Nephron (organoid): ENCODE measurements around the gene HDLBP.

Source experiments
- H3K27ac Mint-ChIP-seq, 3 experiments: 2 replicates each; pipeline ENCODE4 v1.8.0; 2020; ENCODE audit warnings: mixed read lengths in 3 of 3, mild to moderate bottlenecking in 2 of 3, moderate library complexity in 1 of 3
- H3K27me3 Mint-ChIP-seq: 2 replicates; pipeline ENCODE4 v1.8.0; 2021; ENCODE audit warnings: low read depth, mild to moderate bottlenecking, moderate library complexity, mixed read lengths
- H3K36me3 Mint-ChIP-seq: 2 replicates; pipeline ENCODE4 v1.8.0; 2020; ENCODE audit warnings: low read depth, mixed read lengths
- H3K4me1 Mint-ChIP-seq: 2 replicates; pipeline ENCODE4 v1.8.0; 2020; ENCODE audit warnings: mixed read lengths
- H3K4me3 Mint-ChIP-seq, 3 experiments: 2 replicates each; pipeline ENCODE4 v1.8.0; 2020; ENCODE audit warnings: mild to moderate bottlenecking in 3 of 3, mixed read lengths in 3 of 3, moderate library complexity in 2 of 3
- H3K9me3 Mint-ChIP-seq: 2 replicates; pipeline ENCODE4 v1.8.0; 2020; ENCODE audit warnings: mixed read lengths
- TF ChIP-seq, protein P1 (sequence below), 3 experiments: fragments of 200-600 bp; sonication (generic); IDR thresholded peaks; one replicate each; pipeline ENCODE4 v1.5.0; 2021; ENCODE audit warnings: antibody characterized with exemption in 3 of 3; ENCODE audit not compliant: unreplicated experiment in 3 of 3

Gene HDLBP

DNA sequence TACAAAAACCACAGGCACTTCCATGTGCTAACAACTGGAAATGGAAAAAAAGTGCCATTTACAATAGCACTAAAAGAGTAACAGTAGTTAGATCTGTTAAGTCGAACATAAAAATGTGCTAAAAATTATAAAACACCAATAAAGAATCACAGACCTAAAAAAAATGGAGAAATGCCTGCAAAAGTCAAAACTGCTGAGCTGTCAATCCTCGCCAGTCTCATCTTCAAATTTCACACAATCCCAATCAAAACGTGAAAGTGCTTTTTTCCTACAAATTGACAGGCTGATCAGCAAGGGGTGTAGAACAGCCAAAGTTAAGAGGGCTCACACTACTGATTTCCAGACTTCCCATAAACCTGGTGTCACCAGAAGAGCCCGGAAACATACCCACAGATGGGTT, 73.8 kb downstream of the HDLBP start:
- Mint-ChIP-seq H3K4me1 (no peaks in the 10 kb centered on the region), H3K27me3 (no peaks in the 10 kb centered on the region), H3K36me3 (peaks cover 93% of the 10 kb centered on the region), H3K4me3 (no peak overlapping the region), H3K9me3 (no peaks in the 10 kb centered on the region), H3K27ac (no peak overlapping the region)
- TF ChIP-seq, protein P1, sequence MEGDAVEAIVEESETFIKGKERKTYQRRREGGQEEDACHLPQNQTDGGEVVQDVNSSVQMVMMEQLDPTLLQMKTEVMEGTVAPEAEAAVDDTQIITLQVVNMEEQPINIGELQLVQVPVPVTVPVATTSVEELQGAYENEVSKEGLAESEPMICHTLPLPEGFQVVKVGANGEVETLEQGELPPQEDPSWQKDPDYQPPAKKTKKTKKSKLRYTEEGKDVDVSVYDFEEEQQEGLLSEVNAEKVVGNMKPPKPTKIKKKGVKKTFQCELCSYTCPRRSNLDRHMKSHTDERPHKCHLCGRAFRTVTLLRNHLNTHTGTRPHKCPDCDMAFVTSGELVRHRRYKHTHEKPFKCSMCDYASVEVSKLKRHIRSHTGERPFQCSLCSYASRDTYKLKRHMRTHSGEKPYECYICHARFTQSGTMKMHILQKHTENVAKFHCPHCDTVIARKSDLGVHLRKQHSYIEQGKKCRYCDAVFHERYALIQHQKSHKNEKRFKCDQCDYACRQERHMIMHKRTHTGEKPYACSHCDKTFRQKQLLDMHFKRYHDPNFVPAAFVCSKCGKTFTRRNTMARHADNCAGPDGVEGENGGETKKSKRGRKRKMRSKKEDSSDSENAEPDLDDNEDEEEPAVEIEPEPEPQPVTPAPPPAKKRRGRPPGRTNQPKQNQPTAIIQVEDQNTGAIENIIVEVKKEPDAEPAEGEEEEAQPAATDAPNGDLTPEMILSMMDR (IDR thresholded peaks at IDR 0.05; ENCODE audit: unreplicated experiment in 3 of 3) = no peak

DNA sequence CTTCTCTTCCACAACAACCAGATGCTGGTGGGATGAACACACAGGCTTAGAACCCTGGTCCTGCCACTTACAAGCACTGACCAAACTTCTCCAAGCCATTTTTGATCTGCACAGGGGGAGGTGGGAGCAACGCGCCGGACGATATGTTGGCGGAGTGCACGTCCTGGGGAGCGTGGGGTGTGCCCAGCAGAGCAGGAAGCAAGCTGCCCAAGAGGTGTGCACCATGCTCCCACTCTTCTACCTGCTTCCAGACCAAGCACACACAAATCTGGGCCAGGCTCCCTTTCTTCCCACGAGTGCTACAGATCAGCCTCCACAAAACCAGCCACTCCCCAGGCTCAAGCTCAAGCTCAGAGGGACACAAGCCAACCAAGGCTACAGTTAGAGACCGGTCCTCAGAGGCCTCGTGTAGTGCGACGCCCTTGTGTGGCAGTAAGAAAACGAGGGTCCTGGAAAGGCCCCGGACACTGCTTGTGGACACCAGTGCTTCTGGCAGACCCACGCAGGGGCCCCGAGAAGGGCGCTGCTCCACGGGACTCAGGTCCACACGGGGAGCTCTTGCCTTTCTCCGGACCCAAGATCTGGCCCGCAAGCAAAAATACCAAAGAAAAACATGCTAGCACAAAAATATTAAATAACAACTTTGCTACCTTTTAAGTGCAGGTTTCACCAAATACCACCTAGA, 75.0 kb downstream of the HDLBP start:
- no peaks in the 10 kb centered on the region for H3K4me1 Mint-ChIP-seq
- no peaks in the 10 kb centered on the region for H3K9me3 Mint-ChIP-seq
- no peaks in the 10 kb centered on the region for H3K27me3 Mint-ChIP-seq
- H3K27ac Mint-ChIP-seq = no peak overlapping the region
- no peak overlapping the region for H3K4me3 Mint-ChIP-seq
- TF ChIP-seq, protein P1 (IDR thresholded peaks at IDR 0.05; ENCODE audit: unreplicated experiment in 3 of 3) = no peak
- H3K36me3 Mint-ChIP-seq = peaks cover 92% of the 10 kb centered on the region

DNA sequence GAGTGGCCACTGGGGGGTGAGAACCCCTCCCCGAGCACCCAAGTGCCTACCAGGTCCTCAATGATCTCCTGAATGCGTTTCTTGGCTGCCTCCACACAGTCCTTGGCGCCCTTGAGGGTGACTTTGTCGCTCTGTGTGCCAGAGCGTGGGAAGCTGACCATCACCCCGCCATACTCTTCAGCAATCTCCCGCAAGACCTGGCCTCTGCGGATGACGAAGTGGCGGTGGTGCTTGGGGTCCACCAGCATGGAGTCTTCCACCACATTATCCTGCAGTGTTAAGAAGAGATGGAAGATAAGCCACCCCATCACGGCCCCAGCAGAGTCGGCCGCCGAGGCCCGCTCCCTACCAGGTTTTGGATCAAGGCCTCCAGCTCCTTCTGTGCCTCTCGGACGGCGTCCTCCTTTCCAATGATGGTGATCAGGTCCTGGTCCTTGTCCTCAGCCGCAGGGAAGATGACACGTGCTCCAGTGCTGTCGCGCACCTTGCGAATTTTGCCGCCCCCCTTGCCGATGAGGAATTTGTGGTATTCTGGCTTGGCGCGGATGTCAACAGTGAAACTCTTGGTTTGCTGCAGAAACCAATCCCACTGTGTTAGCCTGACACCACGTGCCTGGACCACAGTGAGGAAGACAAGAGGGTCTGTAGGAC, 75.8 kb downstream of the HDLBP start:
- Mint-ChIP-seq H3K9me3 (no peaks in the 10 kb centered on the region), H3K27me3 (no peaks in the 10 kb centered on the region), H3K27ac (no peak overlapping the region), H3K36me3 (peaks cover 95% of the 10 kb centered on the region), H3K4me1 (no peaks in the 10 kb centered on the region), H3K4me3 (no peak overlapping the region)
- TF ChIP-seq, protein P1 (IDR thresholded peaks at IDR 0.05; ENCODE audit: unreplicated experiment in 3 of 3) = no peak

DNA sequence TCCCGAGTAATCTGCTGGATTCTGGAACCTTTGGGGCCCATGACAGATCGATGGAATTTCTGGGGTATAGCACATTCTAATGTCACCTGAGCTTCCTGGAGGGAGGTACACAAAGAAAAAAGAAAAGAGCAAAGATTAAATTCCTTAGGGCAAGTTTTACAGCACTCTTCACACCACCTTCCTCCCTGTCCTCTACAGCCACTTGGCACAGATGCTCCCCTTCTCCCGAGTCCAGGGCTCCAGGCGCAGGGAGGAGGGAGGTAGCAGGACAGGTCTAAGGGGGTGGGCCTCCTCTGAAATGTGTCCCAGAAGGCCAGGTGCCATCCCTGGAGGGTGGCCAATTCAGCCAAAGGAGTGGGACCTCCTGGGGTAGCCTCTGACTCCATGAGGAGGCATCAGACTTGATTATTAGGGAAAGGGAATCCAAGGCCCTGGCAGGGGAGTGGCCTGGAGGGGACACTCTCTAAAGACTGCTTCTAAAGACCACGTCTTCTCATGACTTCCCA, 76.7 kb downstream of the HDLBP start:
- Mint-ChIP-seq H3K27ac (no peak overlapping the region), H3K27me3 (no peaks in the 10 kb centered on the region), H3K4me1 (no peaks in the 10 kb centered on the region), H3K9me3 (no peaks in the 10 kb centered on the region), H3K36me3 (peaks cover 95% of the 10 kb centered on the region), H3K4me3 (no peak overlapping the region)
- TF ChIP-seq, protein P1 (IDR thresholded peaks at IDR 0.05; ENCODE audit: unreplicated experiment in 3 of 3) = no peak

DNA sequence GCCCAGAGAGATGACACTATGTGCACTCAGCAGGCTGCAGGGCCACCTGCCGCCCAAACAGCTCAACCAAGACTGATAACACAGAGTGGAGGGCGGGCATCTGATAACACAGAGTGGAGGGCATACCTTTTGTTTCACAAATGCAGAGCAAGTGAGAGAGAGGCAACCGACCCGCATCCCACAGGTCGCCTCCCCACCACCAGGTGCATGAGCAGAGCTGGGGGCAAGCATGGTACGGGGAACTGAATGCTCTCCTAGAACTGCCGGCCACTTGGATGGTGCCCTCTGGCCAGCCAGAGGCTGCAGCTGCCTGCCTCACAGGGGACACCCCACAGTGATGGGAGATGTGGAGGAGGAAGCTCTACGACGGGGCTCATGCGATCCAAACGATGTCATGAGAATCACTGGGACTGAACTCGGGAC, 77.5 kb downstream of the HDLBP start:
- TF ChIP-seq, protein P1 (IDR thresholded peaks at IDR 0.05; ENCODE audit: unreplicated experiment in 3 of 3) = no peak
- H3K36me3 Mint-ChIP-seq = peaks cover 95% of the 10 kb centered on the region
- no peaks in the 10 kb centered on the region for H3K27me3 Mint-ChIP-seq
- H3K4me3 Mint-ChIP-seq = no peak overlapping the region
- H3K4me1 Mint-ChIP-seq = no peaks in the 10 kb centered on the region
- H3K27ac Mint-ChIP-seq = no peak overlapping the region
- no peaks in the 10 kb centered on the region for H3K9me3 Mint-ChIP-seq
